Trophoblast cell (in vitro differentiated cells and primary cell): ENCODE data around the gene AP3S1.
"Not testable (repeated sequence)": the region's sequence is repeated elsewhere in the genome, so short reads cannot be mapped to it uniquely, and the experiment has no call there.

Experiments used
- DNase-seq, 2 donors: peaks; one replicate each; pipeline ENCODE4 v3.0.0-alpha.2; 2016
- H2AFZ ChIP-seq: 2 replicates; pipeline ENCODE4 v1.6.1; 2013; ENCODE audit warnings: low read length, moderate library complexity, mild to moderate bottlenecking; ENCODE audit not compliant: insufficient read depth, poor library complexity
- H2AK5ac ChIP-seq: 2 replicates; pipeline ENCODE4 v1.6.1; 2013; ENCODE audit warnings: mild to moderate bottlenecking, low read length
- H2BK120ac ChIP-seq: 2 replicates; pipeline ENCODE4 v1.6.1; 2013; ENCODE audit warnings: low read length, mild to moderate bottlenecking, moderate library complexity; ENCODE audit not compliant: insufficient read depth, poor library complexity
- H2BK12ac ChIP-seq: 2 replicates; pipeline ENCODE4 v1.6.1; 2013; ENCODE audit warnings: mild to moderate bottlenecking, low read length, moderate library complexity
- H2BK5ac ChIP-seq: 2 replicates; pipeline ENCODE4 v1.6.1; 2013; ENCODE audit warnings: low read length, low read depth, moderate library complexity, mild to moderate bottlenecking; ENCODE audit not compliant: poor library complexity
- H3K14ac ChIP-seq: 2 replicates; pipeline ENCODE4 v1.6.1; 2013; ENCODE audit warnings: mild to moderate bottlenecking, low read length
- H3K18ac ChIP-seq: 2 replicates; pipeline ENCODE4 v1.6.1; 2013; ENCODE audit warnings: mild to moderate bottlenecking, low read length
- H3K23ac ChIP-seq: 2 replicates; pipeline ENCODE4 v1.6.1; 2013; ENCODE audit warnings: low read length
- H3K27ac ChIP-seq: 2 replicates; pipeline ENCODE4 v1.5.1; 2013; ENCODE audit warnings: low read depth, mild to moderate bottlenecking, inconsistent platforms, low read length, moderate library complexity
- H3K27me3 ChIP-seq: 2 replicates; pipeline ENCODE4 v1.6.1; 2013; ENCODE audit warnings: inconsistent platforms, mild to moderate bottlenecking, low read length, moderate library complexity; ENCODE audit not compliant: insufficient read depth
- H3K36me3 ChIP-seq, 2 experiments: 1 replicate in 1 of 2; 2 replicates in 1 of 2; pipeline ENCODE4 v1.6.1; 2013; ENCODE audit warnings: low read length in 2 of 2, mild to moderate bottlenecking in 2 of 2, moderate library complexity in 1 of 2; ENCODE audit not compliant: insufficient read depth in 2 of 2, control insufficient read depth in 1 of 2
- H3K4ac ChIP-seq: 2 replicates; pipeline ENCODE4 v1.6.1; 2013; ENCODE audit warnings: low read depth, mild to moderate bottlenecking, low read length, moderate library complexity
- H3K4me1 ChIP-seq, 2 experiments: 1 replicate in 1 of 2; 2 replicates in 1 of 2; pipeline ENCODE4 v1.6.1; 2013; ENCODE audit warnings: low read length in 2 of 2, mild to moderate bottlenecking in 2 of 2, moderate library complexity in 1 of 2; ENCODE audit not compliant: insufficient read depth in 2 of 2, control insufficient read depth in 1 of 2
- H3K4me2 ChIP-seq: 2 replicates; pipeline ENCODE4 v1.6.1; 2013; ENCODE audit warnings: inconsistent platforms, mild to moderate bottlenecking, low read length, moderate library complexity
- H3K4me3 ChIP-seq: 2 replicates; pipeline ENCODE4 v1.5.1; 2013; ENCODE audit warnings: mild to moderate bottlenecking, low read depth, low read length, inconsistent platforms
- H3K79me1 ChIP-seq: one replicate; pipeline ENCODE4 v1.6.1; 2013; ENCODE audit warnings: low read length
- H3K79me2 ChIP-seq: 2 replicates; pipeline ENCODE4 v1.6.1; 2013; ENCODE audit warnings: low read length, mild to moderate bottlenecking; ENCODE audit not compliant: control insufficient read depth, insufficient read depth, poor library complexity
- H3K9ac ChIP-seq: 2 replicates; pipeline ENCODE4 v1.6.1; 2013; ENCODE audit warnings: mild to moderate bottlenecking, low read length
- H3K9me3 ChIP-seq: 2 replicates; pipeline ENCODE4 v1.6.1; 2013; ENCODE audit warnings: low read depth, mild to moderate bottlenecking, control low read depth, inconsistent platforms, low read length; ENCODE audit not compliant: insufficient read depth
- H4K12ac ChIP-seq: 2 replicates; pipeline ENCODE4 v1.6.1; 2013; ENCODE audit warnings: low read depth, mild to moderate bottlenecking, low read length, moderate library complexity
- H4K8ac ChIP-seq: 2 replicates; pipeline ENCODE4 v1.6.1; 2013; ENCODE audit warnings: low read depth, mild to moderate bottlenecking, low read length, moderate library complexity
- H4K91ac ChIP-seq: one replicate; pipeline ENCODE4 v1.6.1; 2013; ENCODE audit warnings: low read depth, mild to moderate bottlenecking, low read length, moderate library complexity
- WGBS: extraction: QIAGEN DNeasy Blood & Tissue Kit; methylation state at CpG from one replicate; pipeline ENCODE4 v1.1.7; 2013; ENCODE audit warnings: missing lambda C conversion rate; ENCODE audit not compliant: insufficient read length, insufficient coverage; ENCODE audit errors: extremely low coverage; 5-methylcytosine and 5-hydroxymethylcytosine counted together

Gene AP3S1

DNA sequence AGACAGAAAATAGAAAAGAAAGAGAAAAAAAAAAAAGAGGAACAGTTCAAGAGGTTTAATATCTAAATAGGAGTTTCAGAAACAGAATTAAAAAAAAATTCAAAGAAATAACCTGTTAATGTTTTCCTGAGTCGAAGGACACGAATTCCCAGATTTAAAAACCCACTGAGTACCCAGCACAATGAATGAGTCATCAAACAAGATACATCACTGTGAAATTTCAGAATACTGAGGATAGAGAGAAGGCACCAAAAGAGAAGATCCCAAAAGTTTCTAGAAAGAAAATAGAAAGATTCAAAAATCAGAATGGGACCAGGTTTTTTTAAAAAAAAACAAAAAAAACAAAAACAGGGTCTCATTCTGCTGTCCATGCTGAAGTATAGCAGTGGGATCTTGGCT lies 34.1 kb upstream of the AP3S1 start:
- Histone ChIP-seq H2BK120ac (no peak overlapping the region), H4K12ac (no peak overlapping the region), H3K79me2 (no peaks in the 10 kb centered on the region), H3K14ac (no peak overlapping the region), H2AK5ac (no peak overlapping the region), H3K27me3 (no peaks in the 10 kb centered on the region), H3K4me1 (peaks cover 3 to 9% of the 10 kb centered on the region in 2 experiments), H4K8ac (peak overlapping the region; percentile 38), H3K4me3 (no peak overlapping the region), H3K36me3 (no peaks in the 10 kb centered on the region), H2AFZ (no peak overlapping the region), H3K79me1 (peaks cover 1% of the 10 kb centered on the region), H2BK5ac (peak overlapping the region; percentile 68), H4K91ac (peak overlapping the region; percentile 85), H3K18ac (peak overlapping the region; percentile 86), H3K23ac (no peak overlapping the region), H3K27ac (no peak overlapping the region), H3K4me2 (no peak overlapping the region), H3K4ac (peak overlapping the region; percentile 55), H3K9me3 (no peaks in the 10 kb centered on the region), H2BK12ac (peak overlapping the region; percentile 92), H3K9ac (no peak overlapping the region)
- peak in 1 of 2 donors; percentile 27 for DNase-seq
- no CpG with 5 or more reads among the region's 2 CpGs for WGBS

DNA sequence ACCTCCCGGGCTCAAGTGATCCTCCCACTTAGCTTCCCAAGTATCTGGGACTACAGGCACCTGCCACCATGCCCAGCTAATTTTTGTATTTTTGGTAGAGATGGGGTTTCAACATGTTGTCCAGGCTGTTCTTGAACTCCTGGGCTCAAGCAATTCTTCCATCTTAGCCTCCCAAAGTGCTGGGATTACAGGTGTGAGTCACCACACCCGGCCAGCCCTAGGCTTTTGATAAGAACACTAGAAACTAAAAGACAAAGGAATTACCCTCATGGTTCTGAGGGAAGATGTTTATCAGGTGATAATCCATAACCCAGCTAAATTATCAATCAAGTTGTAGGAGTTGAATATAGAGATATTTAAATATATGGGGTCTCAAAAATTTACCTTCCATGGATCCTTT lies 33.7 kb upstream of the AP3S1 start:
- Histone ChIP-seq H4K8ac (peak overlapping the region; percentile 38), H2BK120ac (peak overlapping the region; percentile 51), H3K4ac (peak overlapping the region; percentile 55), H3K14ac (peak overlapping the region; percentile 44), H2BK12ac (peak overlapping the region; percentile 92), H3K27ac (peak overlapping the region; percentile 54), H4K91ac (peak overlapping the region; percentile 85), H2BK5ac (peak overlapping the region; percentile 68), H3K18ac (peak overlapping the region; percentile 86)
- not testable (repeated sequence) for H3K4me2 ChIP-seq, H3K27me3 ChIP-seq, H2AK5ac ChIP-seq, H3K9ac ChIP-seq, H3K4me3 ChIP-seq, H3K79me1 ChIP-seq, H2AFZ ChIP-seq, H3K4me1 ChIP-seq, H3K36me3 ChIP-seq, H3K9me3 ChIP-seq, H3K79me2 ChIP-seq, H4K12ac ChIP-seq, H3K23ac ChIP-seq
- peak; percentile 56 to 66 for DNase-seq
- WGBS: no CpG with 5 or more reads among the region's 2 CpGs

DNA sequence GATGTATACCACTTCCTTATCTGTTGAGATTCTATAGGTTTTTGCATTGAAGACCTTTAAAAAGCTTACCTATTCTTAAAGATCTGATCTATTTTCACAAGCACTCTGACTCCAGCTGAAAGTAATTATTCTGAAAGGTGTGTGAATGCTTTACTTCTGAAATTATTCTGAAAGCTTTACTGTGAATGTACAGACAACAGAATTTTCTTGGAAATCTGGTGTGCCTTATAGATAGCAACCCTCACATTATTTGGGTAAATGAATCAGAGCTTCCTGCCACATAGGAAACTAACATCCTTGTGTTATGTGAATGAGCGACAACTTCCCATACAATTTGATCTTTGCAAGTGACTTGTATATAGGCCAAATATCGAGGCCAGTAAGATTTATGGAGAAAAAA lies 31.8 kb upstream of the AP3S1 start:
- no peak overlapping the region for H3K14ac ChIP-seq
- no peak overlapping the region for H2AFZ ChIP-seq
- no peak overlapping the region for H3K4me3 ChIP-seq
- H3K4ac ChIP-seq: no peak overlapping the region
- WGBS: no CpG with 5 or more reads among the region's 2 CpGs
- H3K4me1 ChIP-seq: peaks cover 3 to 9% of the 10 kb centered on the region in 2 experiments
- no peak overlapping the region for H2AK5ac ChIP-seq
- no peaks in the 10 kb centered on the region for H3K27me3 ChIP-seq
- no peak overlapping the region for H2BK120ac ChIP-seq
- no peak overlapping the region for H3K9ac ChIP-seq
- no peak overlapping the region for H2BK5ac ChIP-seq
- DNase-seq: no peak
- H3K79me1 ChIP-seq: peaks cover 1% of the 10 kb centered on the region
- H4K8ac ChIP-seq: no peak overlapping the region
- H3K79me2 ChIP-seq: no peaks in the 10 kb centered on the region
- no peak overlapping the region for H2BK12ac ChIP-seq
- no peak overlapping the region for H3K23ac ChIP-seq
- H3K9me3 ChIP-seq: no peaks in the 10 kb centered on the region
- H3K36me3 ChIP-seq: no peaks in the 10 kb centered on the region
- no peak overlapping the region for H3K18ac ChIP-seq
- H4K12ac ChIP-seq: no peak overlapping the region
- H4K91ac ChIP-seq: no peak overlapping the region
- H3K4me2 ChIP-seq: no peak overlapping the region
- H3K27ac ChIP-seq: no peak overlapping the region

DNA sequence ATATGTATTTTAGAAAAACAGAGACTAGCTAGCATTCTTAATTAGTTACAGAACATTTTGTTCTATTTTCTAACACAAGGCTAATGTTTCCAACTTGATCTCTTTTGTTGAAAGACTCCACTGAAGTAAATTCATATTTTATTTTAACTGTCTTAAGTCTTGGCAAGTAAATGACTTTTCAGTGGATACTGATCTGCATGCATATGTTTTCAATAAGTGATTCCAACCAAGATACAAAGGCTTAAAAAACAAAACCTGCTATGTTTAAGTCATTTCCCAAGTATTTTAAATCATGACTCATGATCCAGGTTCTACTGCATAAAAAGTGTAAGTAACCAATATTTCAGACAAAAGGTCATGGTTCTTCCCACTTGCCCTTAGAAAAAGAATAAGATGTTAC lies 31.0 kb upstream of the AP3S1 start:
- no peaks in the 10 kb centered on the region for H3K79me2 ChIP-seq
- no peaks in the 10 kb centered on the region for H3K9me3 ChIP-seq
- no peak overlapping the region for H3K4ac ChIP-seq
- H3K79me1 ChIP-seq: peaks cover 1% of the 10 kb centered on the region
- no peak overlapping the region for H3K4me2 ChIP-seq
- H3K23ac ChIP-seq: no peak overlapping the region
- no peak overlapping the region for H2AFZ ChIP-seq
- no peak overlapping the region for H2BK120ac ChIP-seq
- H3K36me3 ChIP-seq: no peaks in the 10 kb centered on the region
- no peak overlapping the region for H3K9ac ChIP-seq
- H3K4me3 ChIP-seq: no peak overlapping the region
- H2BK5ac ChIP-seq: no peak overlapping the region
- H2AK5ac ChIP-seq: no peak overlapping the region
- no peak overlapping the region for H2BK12ac ChIP-seq
- no peak overlapping the region for H4K91ac ChIP-seq
- H4K8ac ChIP-seq: no peak overlapping the region
- no peak overlapping the region for H3K14ac ChIP-seq
- no peak overlapping the region for H4K12ac ChIP-seq
- H3K4me1 ChIP-seq: peaks cover 3 to 10% of the 10 kb centered on the region in 2 experiments
- no peaks in the 10 kb centered on the region for H3K27me3 ChIP-seq
- no peak overlapping the region for H3K27ac ChIP-seq
- no peak overlapping the region for H3K18ac ChIP-seq
- DNase-seq: no peak
